Keratinocyte (primary cell): ENCODE data around the gene UBASH3B. TPM values are rescaled to one million over a fixed set of nuclear protein-coding genes. Genes with fewer than 3 reads are reported as not detected.

Experiments used
- DNase-seq: peaks from one replicate; pipeline ENCODE4 v3.0.0-alpha.2; 2011; ENCODE audit warnings: low read depth, missing footprints, low spot score
- FAIRE-seq: peaks from 2 replicates; lab custom pipeline; 2011; peaks lifted over from hg19 to GRCh38; lab: Jason Lieb, UNC
- H2AFZ ChIP-seq: 2 replicates; pipeline ENCODE4 v1.6.0; 2012; ENCODE audit warnings: low read length, control low read depth, inconsistent platforms; ENCODE audit not compliant: control insufficient read depth
- H3K27ac ChIP-seq: 2 replicates; pipeline ENCODE4 v1.5.1; 2011; ENCODE audit warnings: low read length; ENCODE audit not compliant: control insufficient read depth, insufficient read depth
- H3K27me3 ChIP-seq: 3 replicates; pipeline ENCODE4 v1.6.0; 2011; ENCODE audit warnings: low read length; ENCODE audit not compliant: control insufficient read depth, insufficient read depth; ENCODE audit errors: extremely low read depth
- H3K36me3 ChIP-seq, 2 experiments: 2 replicates in 1 of 2; 3 replicates in 1 of 2; pipeline ENCODE4 v1.5.1; 2011; ENCODE audit warnings: low read length in 2 of 2, mild to moderate bottlenecking in 1 of 2; ENCODE audit not compliant: control insufficient read depth in 2 of 2, insufficient read depth in 2 of 2; ENCODE audit errors: extremely low read depth in 1 of 2
- H3K4me1 ChIP-seq: 3 replicates; pipeline ENCODE4 v1.5.1; 2011; ENCODE audit warnings: low read length; ENCODE audit not compliant: control insufficient read depth, insufficient read depth; ENCODE audit errors: extremely low read depth
- H3K4me2 ChIP-seq: 3 replicates; pipeline ENCODE4 v1.6.0; 2011; ENCODE audit warnings: low read depth, low read length; ENCODE audit not compliant: control insufficient read depth, insufficient read depth; ENCODE audit errors: extremely low read depth
- H3K4me3 ChIP-seq, 3 experiments: fragments of 200-600 bp in 1 of 3; sonication (generic) in 1 of 3; 2 replicates in 2 of 3; 3 replicates in 1 of 3; pipeline ENCODE4 v1.5.1; 2011 to 2016; ENCODE audit warnings: low read length in 3 of 3, mild to moderate bottlenecking in 3 of 3, control low read depth in 2 of 3, inconsistent platforms in 1 of 3, low read depth in 1 of 3, mixed read lengths in 1 of 3, mixed run types in 1 of 3, moderate library complexity in 1 of 3; ENCODE audit not compliant: control insufficient read depth in 2 of 3, insufficient read depth in 2 of 3; ENCODE audit errors: extremely low read depth in 1 of 3
- H3K79me2 ChIP-seq: 2 replicates; pipeline ENCODE4 v1.6.0; 2012; ENCODE audit warnings: low read length; ENCODE audit not compliant: control insufficient read depth, insufficient read depth
- H3K9ac ChIP-seq: 3 replicates; pipeline ENCODE4 v1.6.0; 2011; ENCODE audit warnings: low read length; ENCODE audit not compliant: control insufficient read depth, insufficient read depth; ENCODE audit errors: extremely low read depth
- H3K9me1 ChIP-seq: 3 replicates; pipeline ENCODE4 v1.6.0; 2011; ENCODE audit warnings: low read length; ENCODE audit not compliant: control insufficient read depth, insufficient read depth; ENCODE audit errors: extremely low read depth
- H3K9me3 ChIP-seq: 2 replicates; pipeline ENCODE4 v1.5.1; 2012; ENCODE audit warnings: low read depth, low read length; ENCODE audit not compliant: control insufficient read depth
- H4K20me1 ChIP-seq: 3 replicates; pipeline ENCODE4 v1.6.0; 2011; ENCODE audit warnings: low read length; ENCODE audit not compliant: control insufficient read depth, insufficient read depth; ENCODE audit errors: extremely low read depth
- CTCF ChIP-seq, 3 experiments: IDR thresholded peaks in 1 of 3; conservative IDR thresholded peaks in 1 of 3; optimal IDR thresholded peaks in 1 of 3; 2 replicates in 2 of 3; 3 replicates in 1 of 3; pipeline versions ENCODE3 to v1.5.1; 2011; ENCODE audit warnings: low read length in 3 of 3, mild to moderate bottlenecking in 3 of 3, moderate library complexity in 2 of 3, control low read depth in 1 of 3, inconsistent platforms in 1 of 3; ENCODE audit not compliant: insufficient read depth in 2 of 3; ENCODE audit errors: extremely low read depth in 1 of 3
- EZH2 ChIP-seq: IDR thresholded peaks from one replicate; pipeline ENCODE4 v1.6.1; 2012; ENCODE audit warnings: inconsistent platforms, mild to moderate bottlenecking, low read length, moderate library complexity
- dilution Hi-C: fragments of 300-500 bp; cut with MboI; formaldehyde crosslinking; loops from one replicate; pipeline ENCODE4 v1.7.0; 2020; ENCODE audit warnings: low sequenced_read_pairs; ENCODE audit not compliant: extremely low pct_ligation_motif_present
- polyA plus RNA-seq, 5 experiments: library from polyadenylated mRNA; depleted of rRNA in 3 of 5; stranded (reverse) in 3 of 5; stranded (forward) in 1 of 5; unstranded in 1 of 5; fragments of >200 nt; gene quantifications; 1 replicate in 1 of 5; 2 replicates in 3 of 5; 3 replicates in 1 of 5; pipeline versions ENCODE4 v1.2.1 to v1.2.3, GENCODE V29; 2011 to 2012; ENCODE audit warnings: missing spikeins in 2 of 5, low read depth in 1 of 5, low replicate concordance in 1 of 5

The UBASH3B gene
- polyA plus RNA-seq, 1 donor (not counting 4 experiments of a cell fraction or from before 2014, with no cell fraction given): 25.0 TPM

- Histone ChIP-seq H2AFZ (no peak overlapping the region), H3K27ac (no peak overlapping the region), H3K4me2 (no peak overlapping the region), H3K9me3 (no peaks in the 10 kb centered on the region), H3K27me3 (no peaks in the 10 kb centered on the region), H3K36me3 (no peaks in the 10 kb centered on the region), H3K79me2 (no peaks in the 10 kb centered on the region), H3K9me1 (no peaks in the 10 kb centered on the region), H4K20me1 (no peaks in the 10 kb centered on the region), H3K4me3 (no peak overlapping the region), H3K9ac (no peak overlapping the region), H3K4me1 (peaks cover 17% of the 10 kb centered on the region)
- peak; percentile 83 for FAIRE-seq
- TF ChIP-seq CTCF (optimal IDR thresholded peaks at IDR 0.05 in 1 of 3, IDR thresholded peaks at IDR 0.05 in 1 of 3, conservative IDR thresholded peaks at IDR 0.05 in 1 of 3; ENCODE audit: extremely low read depth in 1 of 3, insufficient read depth in 2 of 3, low read length in 3 of 3) (peak; percentile 81 to 93 (median 85)), EZH2 (no peak)
- dilution Hi-C loops: no loop called here
- no peak for DNase-seq
These were observed 26.5 kb upstream of the UBASH3B start for GRCh38 chr11:122628810-122629555.

- H3K4me1 ChIP-seq: peaks cover 21% of the 10 kb centered on the region
These were observed 23.2 kb upstream of the UBASH3B start for GRCh38 chr11:122632181-122632824.

More at GRCh38 chr11:122632181-122632824, 23.2 kb upstream of the UBASH3B start:
- Histone ChIP-seq H3K27ac (peak overlapping the region; percentile 73), H3K9me1 (no peaks in the 10 kb centered on the region), H3K79me2 (no peaks in the 10 kb centered on the region), H3K36me3 (no peaks in the 10 kb centered on the region), H3K4me3 (peak overlapping the region in 1 of 3 experiments; percentile 29), H3K9me3 (no peaks in the 10 kb centered on the region), H4K20me1 (no peaks in the 10 kb centered on the region), H3K27me3 (no peaks in the 10 kb centered on the region), H2AFZ (peak overlapping the region; percentile 71), H3K4me2 (peak overlapping the region; percentile 74), H3K9ac (peak overlapping the region; percentile 58)
- DNase-seq (peak; percentile 52), FAIRE-seq (peak; percentile 9)
- dilution Hi-C loops: no loop called here
- no peak for TF ChIP-seq CTCF (optimal IDR thresholded peaks at IDR 0.05 in 1 of 3, IDR thresholded peaks at IDR 0.05 in 1 of 3, conservative IDR thresholded peaks at IDR 0.05 in 1 of 3; ENCODE audit: extremely low read depth in 1 of 3, insufficient read depth in 2 of 3, low read length in 3 of 3)
- no peak for TF ChIP-seq EZH2
